ENCODE data around the gene ABHD16A. TPM values are rescaled to one million over a fixed set of nuclear protein-coding genes. Genes with fewer than 3 reads are reported as not detected.

The ABHD16A gene
- polyA plus RNA-seq, 2 of the 4 experiments (the other 2 are of a cell fraction): 16.6 to 22.3 TPM

DNA sequence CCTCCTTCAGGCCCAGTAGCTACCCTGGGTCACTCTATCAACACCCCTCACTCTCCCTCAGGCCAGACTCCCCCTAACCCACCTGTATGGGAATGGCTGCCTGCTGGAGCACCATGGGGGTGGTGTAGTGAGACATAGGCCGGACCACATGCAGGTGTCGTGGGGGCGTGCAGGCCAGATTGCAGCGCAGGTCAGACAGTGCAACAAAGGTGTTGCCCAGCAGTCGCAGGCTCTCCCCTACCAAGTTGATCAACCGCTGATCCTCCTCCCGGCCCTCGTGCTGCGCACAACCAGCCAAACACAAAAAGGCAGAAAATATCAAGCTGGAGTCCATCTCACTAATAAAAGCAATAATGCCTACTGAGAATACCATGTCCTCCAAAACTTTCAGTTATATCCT lies 57.8 kb downstream of the ABHD16A start (continued):
- no peak for TF ChIP-seq POLR2AphosphoS2 (conservative IDR thresholded peaks at IDR 0.05; ENCODE audit: low read length)
- TF ChIP-seq NR3C1 (IDR thresholded peaks at IDR 0.05): no peak
- no peak for TF ChIP-seq RFX5 (IDR thresholded peaks at IDR 0.05)
- TF ChIP-seq, protein P1, sequence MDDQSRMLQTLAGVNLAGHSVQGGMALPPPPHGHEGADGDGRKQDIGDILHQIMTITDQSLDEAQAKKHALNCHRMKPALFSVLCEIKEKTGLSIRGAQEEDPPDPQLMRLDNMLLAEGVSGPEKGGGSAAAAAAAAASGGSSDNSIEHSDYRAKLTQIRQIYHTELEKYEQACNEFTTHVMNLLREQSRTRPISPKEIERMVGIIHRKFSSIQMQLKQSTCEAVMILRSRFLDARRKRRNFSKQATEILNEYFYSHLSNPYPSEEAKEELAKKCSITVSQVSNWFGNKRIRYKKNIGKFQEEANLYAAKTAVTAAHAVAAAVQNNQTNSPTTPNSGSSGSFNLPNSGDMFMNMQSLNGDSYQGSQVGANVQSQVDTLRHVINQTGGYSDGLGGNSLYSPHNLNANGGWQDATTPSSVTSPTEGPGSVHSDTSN (IDR thresholded peaks at IDR 0.05): no peak
- TF ChIP-seq SMC3 (IDR thresholded peaks at IDR 0.05): no peak

DNA sequence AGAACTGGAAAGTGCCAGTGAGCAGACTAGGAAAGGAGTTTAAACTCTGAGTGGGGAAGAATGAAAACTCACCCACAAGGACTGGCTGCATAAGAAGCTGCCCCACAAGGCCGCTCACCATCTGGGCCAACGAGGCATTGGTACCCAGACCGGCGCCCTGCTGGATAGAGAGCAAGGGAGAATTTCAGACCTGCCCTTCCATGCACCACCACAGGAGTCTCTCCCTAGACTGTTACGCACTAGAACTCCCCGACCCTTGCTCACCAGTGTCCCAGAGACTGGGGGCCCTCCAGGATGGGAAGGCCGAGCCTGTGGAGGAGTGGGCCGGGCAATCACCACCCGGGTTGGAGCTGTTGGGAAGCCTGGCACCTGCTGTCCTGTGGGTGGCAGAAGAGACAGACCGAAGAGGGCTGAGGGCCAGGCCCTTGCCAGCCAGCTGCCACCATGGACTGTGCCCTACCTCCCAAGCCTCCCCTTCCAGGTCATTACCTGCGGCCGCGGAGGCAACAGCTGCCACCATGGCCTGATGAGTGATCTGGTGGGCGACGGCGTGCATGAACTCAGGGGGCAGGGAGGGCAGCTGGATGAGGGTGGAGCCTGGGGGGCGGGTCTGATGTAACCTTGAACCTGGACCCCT lies 59.2 kb downstream of the ABHD16A start:
- POLR2A ChIA-PET: interaction anchor here (0.6 kb wide), 1 partner anchor 60 kb away, joined by 3 read pairs; no protein-coding TSS in a partner anchor
- no peak for FAIRE-seq

DNA sequence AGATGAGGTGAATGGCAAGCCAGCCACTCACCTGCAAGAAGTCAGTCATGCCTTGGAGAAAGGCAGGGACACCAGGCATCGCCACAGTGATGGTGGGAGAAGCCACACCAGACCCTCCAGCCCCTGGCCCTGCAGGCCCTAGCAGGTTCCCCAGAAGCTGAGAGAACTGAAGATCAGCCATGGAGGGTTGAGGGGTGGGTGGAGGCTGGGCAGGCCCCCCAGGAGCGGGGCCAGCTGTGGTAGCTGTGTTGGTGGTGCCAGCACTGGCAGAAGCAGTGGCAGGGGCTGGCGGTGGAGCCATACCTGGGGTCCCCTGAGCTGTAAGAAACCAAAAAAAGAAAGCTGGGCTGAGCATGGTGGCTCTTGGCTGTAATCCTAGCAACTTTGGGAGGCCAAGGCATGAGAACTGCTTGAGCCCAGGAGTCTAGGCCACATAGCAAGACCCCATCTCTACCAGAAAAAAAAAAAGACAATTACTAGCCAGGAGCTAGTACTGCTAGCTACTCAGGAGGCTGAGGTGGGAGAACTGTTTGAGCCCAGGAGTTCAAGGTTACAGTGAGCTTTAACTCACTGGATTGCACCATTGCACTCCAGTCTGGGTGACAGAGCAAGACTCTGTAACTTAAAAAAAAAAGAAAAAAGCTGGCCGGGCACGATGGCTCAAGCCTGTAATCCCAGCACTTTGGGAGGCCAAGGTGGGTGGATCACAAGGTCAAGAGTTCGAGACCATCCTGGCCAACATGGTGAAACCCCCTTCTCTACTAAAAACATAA lies 60.1 kb downstream of the ABHD16A start:
- ATAC-seq: no peak
- no peak for FAIRE-seq
- H3K4me1 ChIP-seq: no peaks in the 10 kb centered on the region
- H3K4me3 ChIP-seq: no peak overlapping the region
- no peak overlapping the region for H3K27ac ChIP-seq
- H3K4me2 ChIP-seq: no peak overlapping the region
- TF ChIP-seq HDAC2 (IDR thresholded peaks at IDR 0.05) (no peak), CBX2 (IDR thresholded peaks at IDR 0.05; ENCODE audit: borderline replicate concordance, low read depth) (no peak), RAD21 (conservative IDR thresholded peaks at IDR 0.05 in 1 of 2, IDR thresholded peaks at IDR 0.05 in 1 of 2) (no peak), JUNB (IDR thresholded peaks at IDR 0.05) (no peak), CHD4 (IDR thresholded peaks at IDR 0.05; ENCODE audit: borderline replicate concordance) (no peak), EP300 (IDR thresholded peaks at IDR 0.05) (no peak), NFE2L2 (conservative IDR thresholded peaks at IDR 0.05; ENCODE audit: low read length) (no peak), CHD2 (IDR thresholded peaks at IDR 0.05; ENCODE audit: low read length, partially characterized antibody) (no peak), KDM5A (IDR thresholded peaks at IDR 0.05) (no peak)
- TF ChIP-seq, protein P2, sequence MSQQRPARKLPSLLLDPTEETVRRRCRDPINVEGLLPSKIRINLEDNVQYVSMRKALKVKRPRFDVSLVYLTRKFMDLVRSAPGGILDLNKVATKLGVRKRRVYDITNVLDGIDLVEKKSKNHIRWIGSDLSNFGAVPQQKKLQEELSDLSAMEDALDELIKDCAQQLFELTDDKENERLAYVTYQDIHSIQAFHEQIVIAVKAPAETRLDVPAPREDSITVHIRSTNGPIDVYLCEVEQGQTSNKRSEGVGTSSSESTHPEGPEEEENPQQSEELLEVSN (IDR thresholded peaks at IDR 0.05; ENCODE audit: borderline replicate concordance, low read depth): no peak
- TF ChIP-seq, protein P3, sequence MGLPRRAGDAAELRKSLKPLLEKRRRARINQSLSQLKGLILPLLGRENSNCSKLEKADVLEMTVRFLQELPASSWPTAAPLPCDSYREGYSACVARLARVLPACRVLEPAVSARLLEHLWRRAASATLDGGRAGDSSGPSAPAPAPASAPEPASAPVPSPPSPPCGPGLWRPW (IDR thresholded peaks at IDR 0.05): no peak
- ChIA-PET POLR2A (interaction anchor here (1.5 kb wide), 1 partner anchor 9 kb away, joined by 4 read pairs; no protein-coding TSS in a partner anchor), CTCF (interaction anchor here (1.0 kb wide), 1 partner anchor 10 kb away, joined by 5 read pairs; the partner anchor contains the start of gene BAG6)
- H3K9me3 ChIP-seq: no peaks in the 10 kb centered on the region
- no peak for DNase-seq (ENCODE audit: low read depth in 1 of 2, low spot score in 1 of 2)
- 96% methylated on average over 6 of the region's 6 CpGs for WGBS (ENCODE audit: missing lambda C conversion rate)

More for the DNA sequence above, 59.2 kb downstream of the ABHD16A start:
- DNase-seq (ENCODE audit: low read depth in 1 of 2, low spot score in 1 of 2) (no peak), ATAC-seq (peak; percentile 44 to 47; a peak in 5 of 6 replicates)
- Histone ChIP-seq H3K4me2 (no peak overlapping the region), H3K9me3 (no peaks in the 10 kb centered on the region), H3K27ac (no peak overlapping the region), H3K4me1 (no peaks in the 10 kb centered on the region), H3K4me3 (no peak overlapping the region)
- 90% methylated on average over 10 of the region's 17 CpGs for WGBS (ENCODE audit: missing lambda C conversion rate)
- CTCF ChIA-PET: interaction anchor here (1.0 to 1.6 kb wide), 3 partner anchors 9 to 97 kb away, joined by 3 to 5 read pairs (median 3); partner anchors contain the start of genes ATP6V1G2 and BAG6
- TF ChIP-seq POLR2A (IDR thresholded peaks at IDR 0.05; ENCODE audit: low read length): no peak
- TF ChIP-seq, protein P3 (IDR thresholded peaks at IDR 0.05): no peak
- TF ChIP-seq, protein P4, sequence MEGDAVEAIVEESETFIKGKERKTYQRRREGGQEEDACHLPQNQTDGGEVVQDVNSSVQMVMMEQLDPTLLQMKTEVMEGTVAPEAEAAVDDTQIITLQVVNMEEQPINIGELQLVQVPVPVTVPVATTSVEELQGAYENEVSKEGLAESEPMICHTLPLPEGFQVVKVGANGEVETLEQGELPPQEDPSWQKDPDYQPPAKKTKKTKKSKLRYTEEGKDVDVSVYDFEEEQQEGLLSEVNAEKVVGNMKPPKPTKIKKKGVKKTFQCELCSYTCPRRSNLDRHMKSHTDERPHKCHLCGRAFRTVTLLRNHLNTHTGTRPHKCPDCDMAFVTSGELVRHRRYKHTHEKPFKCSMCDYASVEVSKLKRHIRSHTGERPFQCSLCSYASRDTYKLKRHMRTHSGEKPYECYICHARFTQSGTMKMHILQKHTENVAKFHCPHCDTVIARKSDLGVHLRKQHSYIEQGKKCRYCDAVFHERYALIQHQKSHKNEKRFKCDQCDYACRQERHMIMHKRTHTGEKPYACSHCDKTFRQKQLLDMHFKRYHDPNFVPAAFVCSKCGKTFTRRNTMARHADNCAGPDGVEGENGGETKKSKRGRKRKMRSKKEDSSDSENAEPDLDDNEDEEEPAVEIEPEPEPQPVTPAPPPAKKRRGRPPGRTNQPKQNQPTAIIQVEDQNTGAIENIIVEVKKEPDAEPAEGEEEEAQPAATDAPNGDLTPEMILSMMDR (IDR thresholded peaks at IDR 0.05): no peak
- no peak for TF ChIP-seq HDAC2 (IDR thresholded peaks at IDR 0.05)
- TF ChIP-seq EP300 (IDR thresholded peaks at IDR 0.05): no peak
- TF ChIP-seq ZNF302 (CRISPR knock-in tag; IDR thresholded peaks at IDR 0.05): no peak
- no peak for TF ChIP-seq KDM1A (IDR thresholded peaks at IDR 0.05; ENCODE audit: low read depth)
- TF ChIP-seq ESRRA (IDR thresholded peaks at IDR 0.05; ENCODE audit: borderline replicate concordance, low read length): no peak
- no peak for TF ChIP-seq ZFP36 (IDR thresholded peaks at IDR 0.05; ENCODE audit: borderline replicate concordance, partially characterized antibody)
- TF ChIP-seq MAZ (IDR thresholded peaks at IDR 0.05; ENCODE audit: borderline replicate concordance, low read depth, low read length): no peak
- TF ChIP-seq ZC3H11A (IDR thresholded peaks at IDR 0.05): no peak
- no peak for TF ChIP-seq BHLHE40 (IDR thresholded peaks at IDR 0.05; ENCODE audit: low read depth, low read length)
- TF ChIP-seq CEBPB (IDR thresholded peaks at IDR 0.05): no peak
- no peak for TF ChIP-seq HOXA7 (CRISPR knock-in tag; IDR thresholded peaks at IDR 0.05)
- TF ChIP-seq MAFK (IDR thresholded peaks at IDR 0.05; ENCODE audit: partially characterized antibody): no peak
- TF ChIP-seq CHD4 (IDR thresholded peaks at IDR 0.05; ENCODE audit: borderline replicate concordance): no peak
- no peak for TF ChIP-seq SMC3 (IDR thresholded peaks at IDR 0.05)
- TF ChIP-seq EHF (CRISPR knock-in tag; IDR thresholded peaks at IDR 0.05): no peak

Measured in A549 (cell line).